Bronchial smooth muscle cell (primary cell): ENCODE results near the gene KRT37. TPM values are rescaled to one million over a fixed set of nuclear protein-coding genes. Genes with fewer than 3 reads are reported as not detected.

Source experiments
- total RNA-seq: library from RNA; depleted of rRNA; stranded (reverse); fragments of >200 nt; gene quantifications from 2 replicates; pipeline ENCODE4 v1.2.1, GENCODE V29; 2014

Gene KRT37
- not detected in 2 replicates for total RNA-seq

GRCh38 chr17:41424111-41424635 is at the start of gene KRT37:
KRT37 (minus strand) TSS chr17:41424585; CDS start chr17:41424523, 62 bp downstream.

GRCh38 chr17:41466988-41467387 is 42.6 kb upstream of the KRT37 start, which contains the start of gene KRT32:
KRT32 (minus strand) TSS chr17:41467386; CDS start chr17:41467325, 61 bp downstream.

GRCh38 chr17:41440531-41441033 is 16.2 kb upstream of the KRT37 start, which contains the start of gene KRT38:
KRT38 (minus strand) TSS chr17:41440983; CDS start chr17:41440921, 62 bp downstream.

GRCh38 chr17:41396996-41397660 is 27.3 kb downstream of the KRT37 start, which contains the start of gene KRT31:
KRT31 (minus strand) TSS chr17:41397608; CDS start chr17:41397539, 69 bp downstream.

GRCh38 chr17:41381943-41382342 is 42.4 kb downstream of the KRT37 start, which contains the start of gene KRT34:
KRT34 (minus strand) TSS chr17:41382306; CDS start chr17:41382246, 60 bp downstream.

Other genes starting within 250 kb of the KRT37 start
- gene KRTAP4-2, start 246.4 kb downstream of the KRT37 start, total RNA-seq = not detected in 2 replicates
- not detected in 2 replicates for gene KRTAP4-1, start 239.7 kb downstream of the KRT37 start, total RNA-seq
- gene KRTAP9-1, start 234.7 kb downstream of the KRT37 start, total RNA-seq = not detected in 2 replicates
- not detected in 2 replicates for gene KRTAP9-2, start 197.9 kb downstream of the KRT37 start, total RNA-seq
- gene KRTAP9-3, start 192.1 kb downstream of the KRT37 start, total RNA-seq = not detected in 2 replicates
- not detected in 2 replicates for gene KRTAP9-8, start 186.6 kb downstream of the KRT37 start, total RNA-seq
- gene KRTAP9-4, start 174.9 kb downstream of the KRT37 start, total RNA-seq = not detected in 2 replicates
- not detected in 2 replicates for gene KRTAP9-9, start 169.2 kb downstream of the KRT37 start, total RNA-seq
- gene KRTAP9-6, start 159.2 kb downstream of the KRT37 start, total RNA-seq = not detected in 2 replicates
- gene KRTAP9-7, start 148.9 kb downstream of the KRT37 start, total RNA-seq = not detected in 2 replicates
- not detected in 2 replicates for gene KRTAP29-1, start 121.7 kb downstream of the KRT37 start, total RNA-seq
- not detected in 2 replicates for gene KRTAP16-1, start 115.3 kb downstream of the KRT37 start, total RNA-seq
- not detected in 2 replicates for gene KRTAP17-1, start 108.9 kb downstream of the KRT37 start, total RNA-seq
- not detected in 2 replicates for gene KRT33A, start 73.8 kb downstream of the KRT37 start, total RNA-seq
- not detected in 2 replicates for gene KRT33B, start 54.8 kb downstream of the KRT37 start, total RNA-seq
- gene KRT34, start 42.3 kb downstream of the KRT37 start, total RNA-seq = not detected in 2 replicates
- not detected in 2 replicates for gene KRT31, start 27.0 kb downstream of the KRT37 start, total RNA-seq
- gene KRT38, start 16.4 kb upstream of the KRT37 start, total RNA-seq = not detected in 2 replicates
- gene KRT32, start 42.8 kb upstream of the KRT37 start, total RNA-seq = 0.16 TPM in 1 of 2 replicates, not detected in the other
- gene KRT35, start 56.6 kb upstream of the KRT37 start, total RNA-seq = not detected in 2 replicates
- gene KRT36, start 65.3 kb upstream of the KRT37 start, total RNA-seq = not detected in 2 replicates
- gene KRT13, start 81.0 kb upstream of the KRT37 start, total RNA-seq = 0.17 TPM in 1 of 2 replicates, not detected in the other
- 0.63 and 1.2 TPM in 2 replicates for gene KRT15, start 94.3 kb upstream of the KRT37 start, total RNA-seq
- 70.2 and 109 TPM in 2 replicates for gene KRT19, start 103.7 kb upstream of the KRT37 start, total RNA-seq
- not detected in 2 replicates for gene KRT9, start 147.5 kb upstream of the KRT37 start, total RNA-seq
- gene KRT14, start 162.3 kb upstream of the KRT37 start, total RNA-seq = 0.16 and 1.0 TPM in 2 replicates
- 1.9 and 13.0 TPM in 2 replicates for gene KRT16, start 188.2 kb upstream of the KRT37 start, total RNA-seq
- 4.9 and 35.8 TPM in 2 replicates for gene KRT17, start 200.0 kb upstream of the KRT37 start, total RNA-seq